DND-41 (cell line): ENCODE data around the gene PPP4R3C.
"Not testable (repeated sequence)": the region's sequence is repeated elsewhere in the genome, so short reads cannot be mapped to it uniquely, and the experiment has no call there.

Experiments
- ATAC-seq: fragments of 200-7000 bp; cut with Tn5 transposase; 3 replicates; pipeline ENCODE4 v1.9.1; 2021; ENCODE audit warnings: low read depth; ENCODE audit not compliant: insufficient read depth
- DNase-seq: peaks from one replicate; pipeline ENCODE4 v3.0.0-alpha.2; 2020
- H2AFZ ChIP-seq: 2 replicates; pipeline ENCODE4 v1.6.0; 2012; ENCODE audit warnings: low read depth, low read length
- H3K27ac ChIP-seq: 2 replicates; pipeline ENCODE4 v1.5.1; 2012; ENCODE audit warnings: low read length, inconsistent platforms
- H3K27me3 ChIP-seq: fragments of 200-600 bp; sonication (generic); 2 replicates; pipeline ENCODE4 v1.6.0; 2012; ENCODE audit warnings: low read length, mild to moderate bottlenecking, inconsistent platforms; ENCODE audit not compliant: insufficient read depth, poor library complexity
- H3K36me3 ChIP-seq: 2 replicates; pipeline ENCODE4 v1.5.1; 2012; ENCODE audit warnings: low read length, inconsistent platforms; ENCODE audit not compliant: insufficient read depth
- H3K4me1 ChIP-seq: 2 replicates; pipeline ENCODE4 v1.5.1; 2012; ENCODE audit warnings: mild to moderate bottlenecking, low read length; ENCODE audit not compliant: insufficient read depth
- H3K4me2 ChIP-seq: 2 replicates; pipeline ENCODE4 v1.6.0; 2012; ENCODE audit warnings: mild to moderate bottlenecking, moderate library complexity, low read length, inconsistent platforms; ENCODE audit not compliant: insufficient read depth
- H3K4me3 ChIP-seq, 2 experiments: fragments of 200-600 bp in 1 of 2; shearing (Covaris generic) in 1 of 2; 2 replicates each; pipeline ENCODE4 v1.5.1; 2012 to 2016; ENCODE audit warnings: inconsistent platforms in 2 of 2, low read length in 2 of 2, mild to moderate bottlenecking in 2 of 2, low read depth in 1 of 2, moderate library complexity in 1 of 2
- H3K79me2 ChIP-seq: 2 replicates; pipeline ENCODE4 v1.6.0; 2012; ENCODE audit warnings: low read length, inconsistent platforms; ENCODE audit not compliant: insufficient read depth
- H3K9ac ChIP-seq: 2 replicates; pipeline ENCODE4 v1.6.0; 2012; ENCODE audit warnings: low read depth, mild to moderate bottlenecking, inconsistent platforms, low read length, moderate library complexity
- H3K9me3 ChIP-seq: 2 replicates; pipeline ENCODE4 v1.5.1; 2012; ENCODE audit warnings: low read length, moderate library complexity, mild to moderate bottlenecking, inconsistent platforms; ENCODE audit not compliant: insufficient read depth, severe bottlenecking
- H4K20me1 ChIP-seq: 2 replicates; pipeline ENCODE4 v1.6.0; 2012; ENCODE audit warnings: low read length; ENCODE audit not compliant: insufficient read depth
- CTCF ChIP-seq: IDR thresholded peaks from 2 replicates; pipeline ENCODE4 v1.5.1; 2012; ENCODE audit warnings: borderline replicate concordance, low read length, moderate library complexity, mild to moderate bottlenecking; ENCODE audit not compliant: poor library complexity, severe bottlenecking; ENCODE audit errors: extremely low read depth
- EZH2 ChIP-seq: IDR thresholded peaks from 3 replicates; pipeline ENCODE4 v1.6.1; 2012; ENCODE audit warnings: borderline replicate concordance, low read depth, mild to moderate bottlenecking, moderate library complexity, low read length, inconsistent platforms; ENCODE audit not compliant: severe bottlenecking

Gene PPP4R3C

GRCh38 chrX:27458544-27458943 is 4.6 kb downstream of the PPP4R3C start:
- not testable (repeated sequence) for DNase-seq, H4K20me1 ChIP-seq, H3K36me3 ChIP-seq, H3K9me3 ChIP-seq, H3K4me3 ChIP-seq, H3K79me2 ChIP-seq, H3K9ac ChIP-seq, H2AFZ ChIP-seq, H3K4me2 ChIP-seq, H3K4me1 ChIP-seq, ATAC-seq, H3K27me3 ChIP-seq, H3K27ac ChIP-seq

- H3K27me3 ChIP-seq: no peaks in the 10 kb centered on the region
- H2AFZ ChIP-seq: no peak overlapping the region
- no peak overlapping the region for H3K4me2 ChIP-seq
- DNase-seq (no peak), ATAC-seq (no peak)
- H3K79me2 ChIP-seq: no peaks in the 10 kb centered on the region
- no peak overlapping the region for H3K9ac ChIP-seq
- no peaks in the 10 kb centered on the region for H3K4me1 ChIP-seq
- H3K4me3 ChIP-seq: no peak overlapping the region
- H3K27ac ChIP-seq: no peak overlapping the region
- no peaks in the 10 kb centered on the region for H4K20me1 ChIP-seq
- TF ChIP-seq EZH2: no peak
- TF ChIP-seq CTCF: no peak
- H3K9me3 ChIP-seq: no peaks in the 10 kb centered on the region
- no peaks in the 10 kb centered on the region for H3K36me3 ChIP-seq
Measured at GRCh38 chrX:27451324-27451723, 11.8 kb downstream of the PPP4R3C start.

- no peak overlapping the region for H3K4me2 ChIP-seq
- no peak for DNase-seq
- no peak overlapping the region for H3K4me3 ChIP-seq
- ATAC-seq: no peak
- no peaks in the 10 kb centered on the region for H3K27me3 ChIP-seq
- TF ChIP-seq EZH2: no peak
- no peak for TF ChIP-seq CTCF
- no peak overlapping the region for H3K9ac ChIP-seq
- H3K4me1 ChIP-seq: peaks cover 6% of the 10 kb centered on the region; the same call in 1 of the 2 replicates
- peaks cover 7% of the 10 kb centered on the region for H3K9me3 ChIP-seq
- H2AFZ ChIP-seq: no peak overlapping the region
- no peaks in the 10 kb centered on the region for H3K79me2 ChIP-seq
- no peaks in the 10 kb centered on the region for H3K36me3 ChIP-seq
- no peaks in the 10 kb centered on the region for H4K20me1 ChIP-seq
- H3K27ac ChIP-seq: no peak overlapping the region
Measured at GRCh38 chrX:27446423-27446822, 16.7 kb downstream of the PPP4R3C start.

GRCh38 chrX:27445438-27445837 is 17.7 kb downstream of the PPP4R3C start:
- Histone ChIP-seq H3K4me1 (peaks cover 6% of the 10 kb centered on the region; the same call in 1 of the 2 replicates), H2AFZ (no peak overlapping the region), H4K20me1 (no peaks in the 10 kb centered on the region), H3K79me2 (no peaks in the 10 kb centered on the region), H3K9ac (no peak overlapping the region), H3K4me3 (no peak overlapping the region), H3K27ac (no peak overlapping the region), H3K36me3 (no peaks in the 10 kb centered on the region), H3K27me3 (no peaks in the 10 kb centered on the region), H3K4me2 (no peak overlapping the region), H3K9me3 (peaks cover 7% of the 10 kb centered on the region)
- no peak for TF ChIP-seq CTCF
- TF ChIP-seq EZH2: no peak
- ATAC-seq (no peak), DNase-seq (no peak)
